Measurements from ENCODE around the gene PROSER3. TPM values are rescaled to one million over a fixed set of nuclear protein-coding genes. Genes with fewer than 3 reads are reported as not detected.
A peak's percentile ranks its signal among the peaks of the same experiment; 100 is the strongest.

PROSER3 gene
- total and polyA plus RNA-seq, 2 experiments from 2014 or later = 16.3 to 28.9 TPM

- H3K4me3 ChIP-seq = no peak overlapping the region
- no peaks in the 10 kb centered on the region for H3K9me3 ChIP-seq (ENCODE audit: low read depth)
- H3K27me3 ChIP-seq = no peaks in the 10 kb centered on the region
- DNase-seq (ENCODE audit: low read depth in 1 of 2, low spot score in 1 of 2) = no peak
- peaks cover under 1% of the 10 kb centered on the region for H3K36me3 ChIP-seq
- no peak overlapping the region for H3K27ac ChIP-seq
- TF ChIP-seq CTCF (IDR thresholded peaks at IDR 0.05; ENCODE audit: low read depth, low read length) = no peak
- H3K4me1 ChIP-seq (ENCODE audit: low read depth) = peaks cover 3% of the 10 kb centered on the region
These were observed 14.1 kb upstream of the PROSER3 start for GRCh38 chr19:35743640-35744429.

GRCh38 chr19:35744430-35745327 lies 13.3 kb upstream of the PROSER3 start:
- Histone ChIP-seq H3K27me3 (no peaks in the 10 kb centered on the region), H3K4me3 (peak overlapping the region; percentile 76), H3K4me1 (ENCODE audit: low read depth) (peaks cover 3% of the 10 kb centered on the region), H3K27ac (peak overlapping the region; percentile 98), H3K9me3 (ENCODE audit: low read depth) (no peaks in the 10 kb centered on the region), H3K36me3 (no peaks in the 10 kb centered on the region)
- peak; percentile 64 for TF ChIP-seq CTCF (IDR thresholded peaks at IDR 0.05; ENCODE audit: low read depth, low read length)
- peak; percentile 97 to 99 for DNase-seq (ENCODE audit: low read depth in 1 of 2, low spot score in 1 of 2)

- Histone ChIP-seq H3K4me3 (peak within 1 kb of the TSS; percentile 76), H3K27me3 (no peaks in the 10 kb centered on the region), H3K36me3 (no peaks in the 10 kb centered on the region), H3K4me1 (ENCODE audit: low read depth) (no peaks in the 10 kb centered on the region), H3K27ac (peak within 1 kb of the TSS; percentile 98), H3K9me3 (ENCODE audit: low read depth) (no peaks in the 10 kb centered on the region)
- DNase-seq (ENCODE audit: low read depth in 1 of 2, low spot score in 1 of 2) = peak; percentile 100
- no peak for TF ChIP-seq CTCF (IDR thresholded peaks at IDR 0.05; ENCODE audit: low read depth, low read length)
These were observed 12.5 kb upstream of the PROSER3 start, which contains the start of the genes PSENEN and U2AF1L4 for GRCh38 chr19:35745328-35746086. Gene PSENEN (plus strand): TSS chr19:35745651. CDS start chr19:35745931, 280 bp downstream. Gene U2AF1L4 (minus strand): TSS chr19:35745418. CDS start chr19:35745391, 27 bp downstream.

GRCh38 chr19:35746087-35746462 lies 11.9 kb upstream of the PROSER3 start:
- no peaks in the 10 kb centered on the region for H3K9me3 ChIP-seq (ENCODE audit: low read depth)

More at GRCh38 chr19:35746087-35746462, 11.9 kb upstream of the PROSER3 start:
- Histone ChIP-seq H3K27ac (peak overlapping the region; percentile 45), H3K4me1 (ENCODE audit: low read depth) (no peaks in the 10 kb centered on the region), H3K4me3 (peak overlapping the region; percentile 76), H3K27me3 (no peaks in the 10 kb centered on the region), H3K36me3 (no peaks in the 10 kb centered on the region)
- no peak for DNase-seq (ENCODE audit: low read depth in 1 of 2, low spot score in 1 of 2)
- TF ChIP-seq CTCF (IDR thresholded peaks at IDR 0.05; ENCODE audit: low read depth, low read length) = no peak
